CD4-positive, alpha-beta T cell treated with Interleukin-4 for 4 hours (primary cell): Measurements from ENCODE around the gene TAX1BP1.
A peak's percentile ranks its signal among the peaks of the same experiment; 100 is the strongest.

Experiments
- DNase-seq: peaks from one replicate; pipeline ENCODE4 v3.0.0-alpha.2; 2020

TAX1BP1 gene

DNA sequence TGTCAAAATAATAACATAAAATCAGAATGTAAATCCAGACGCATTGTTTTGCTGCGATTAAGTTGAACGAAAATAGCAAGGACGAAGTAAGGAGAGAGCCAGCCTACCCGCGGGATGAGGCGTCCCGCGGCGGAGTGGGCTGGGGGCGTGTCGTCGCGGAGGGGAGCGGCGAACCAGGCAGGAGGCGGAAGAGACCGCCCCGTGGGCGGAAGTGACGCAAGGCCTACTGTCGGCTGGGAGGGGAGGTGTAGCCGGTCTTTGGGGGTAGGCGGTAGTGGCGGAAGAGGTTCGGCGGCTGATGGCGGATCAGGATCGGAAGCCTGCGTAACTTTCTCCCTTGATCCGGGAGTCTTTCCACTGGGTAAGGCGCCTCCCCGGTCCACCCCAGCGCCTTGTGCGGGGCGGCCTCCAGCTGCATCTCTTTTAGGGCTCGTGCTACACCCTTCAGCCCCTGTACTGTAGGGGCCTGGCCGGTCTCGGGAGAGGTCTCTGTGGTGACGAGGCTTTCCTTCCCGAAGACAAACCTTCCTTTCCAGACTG, at the start of gene TAX1BP1:
Gene TAX1BP1, plus strand, starts transcription at position 254 of the 540 bp plus-strand sequence. CDS start 8,363 bp downstream, outside the sequence.
- DNase-seq: peak; percentile 93

DNA sequence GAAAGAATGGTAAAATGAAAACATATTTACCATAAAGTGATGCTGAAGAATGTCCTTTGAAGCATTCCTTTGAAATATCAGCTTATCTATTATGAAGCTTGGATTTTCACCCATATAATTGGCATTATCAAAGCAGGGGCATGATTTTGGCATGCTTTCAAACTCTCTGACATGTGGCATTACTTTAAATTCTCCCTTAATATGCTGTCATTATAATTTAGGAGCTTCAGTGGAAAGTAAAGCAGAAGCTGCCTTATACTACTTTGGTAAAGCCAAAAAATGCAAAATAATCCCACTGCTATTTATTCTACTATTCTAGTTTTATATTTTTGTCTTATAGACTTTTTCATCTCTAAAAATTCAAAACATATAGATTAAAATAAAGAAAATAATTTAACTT, 49.3 kb upstream of the TAX1BP1 start:
- DNase-seq: no peak

DNA sequence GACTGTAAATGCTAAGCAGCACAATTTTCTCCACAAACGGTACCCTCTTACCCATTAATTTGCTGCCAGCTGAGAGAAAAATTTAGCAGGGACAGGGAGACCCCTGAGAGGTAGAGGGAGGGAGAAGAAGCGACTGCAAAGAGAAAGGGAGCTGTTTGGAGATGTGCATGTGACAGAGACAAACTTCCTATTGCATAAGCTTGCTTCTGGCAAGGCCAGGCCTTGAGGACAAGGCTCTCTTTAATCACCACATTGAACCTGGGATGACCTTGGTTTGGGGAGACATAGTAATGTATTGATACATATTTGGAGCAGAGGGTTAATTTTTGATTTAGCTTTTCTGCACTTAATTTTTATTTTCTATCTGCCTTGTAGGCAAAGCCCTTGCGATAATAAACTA, 46.2 kb upstream of the TAX1BP1 start:
- DNase-seq: no peak

DNA sequence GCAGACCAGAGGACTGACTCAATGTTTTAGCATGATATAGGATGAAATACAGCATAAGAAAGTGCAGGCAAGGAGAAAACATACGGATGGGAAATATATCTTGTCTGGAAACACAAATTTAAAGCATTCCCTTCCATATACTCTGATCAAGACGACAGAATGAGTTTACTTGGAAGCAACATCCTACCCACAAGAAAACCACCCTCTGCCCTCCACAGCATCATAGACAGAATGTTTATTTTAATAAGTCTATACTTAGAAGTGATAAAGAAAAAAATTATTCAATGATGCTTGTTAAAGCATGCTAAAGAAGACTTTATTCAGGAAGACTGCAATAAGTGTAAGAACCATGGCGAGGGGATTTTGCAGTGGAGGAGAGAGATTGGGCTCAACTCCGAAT, 44.9 kb upstream of the TAX1BP1 start:
- no peak for DNase-seq

DNA sequence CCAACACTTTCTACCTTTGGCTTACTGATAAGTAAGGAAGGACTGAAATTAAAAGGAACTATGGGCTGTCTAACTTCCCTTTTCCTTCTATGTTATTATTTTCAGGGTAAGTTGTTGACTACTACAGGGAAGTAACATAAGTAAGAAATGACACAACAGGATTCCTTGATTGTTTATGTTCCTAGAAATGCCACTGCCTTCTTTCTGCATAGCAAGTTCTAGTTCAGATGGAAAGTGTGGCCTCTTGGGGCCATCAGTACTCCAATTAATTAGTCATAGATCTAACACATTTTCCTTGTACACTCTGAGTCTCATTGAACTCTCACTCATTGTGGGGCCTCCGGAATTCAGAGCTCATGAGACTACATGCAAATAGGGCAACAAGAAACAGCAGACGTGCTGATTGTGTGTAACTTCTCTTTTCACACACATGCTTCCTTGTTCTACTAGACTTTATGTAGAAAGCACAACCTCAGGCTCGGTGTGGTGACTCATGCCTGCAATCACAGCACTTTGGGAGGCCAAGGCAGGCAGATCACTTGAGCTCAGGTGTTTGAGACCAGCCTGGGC, 42.0 kb upstream of the TAX1BP1 start:
- peak; percentile 18 for DNase-seq

DNA sequence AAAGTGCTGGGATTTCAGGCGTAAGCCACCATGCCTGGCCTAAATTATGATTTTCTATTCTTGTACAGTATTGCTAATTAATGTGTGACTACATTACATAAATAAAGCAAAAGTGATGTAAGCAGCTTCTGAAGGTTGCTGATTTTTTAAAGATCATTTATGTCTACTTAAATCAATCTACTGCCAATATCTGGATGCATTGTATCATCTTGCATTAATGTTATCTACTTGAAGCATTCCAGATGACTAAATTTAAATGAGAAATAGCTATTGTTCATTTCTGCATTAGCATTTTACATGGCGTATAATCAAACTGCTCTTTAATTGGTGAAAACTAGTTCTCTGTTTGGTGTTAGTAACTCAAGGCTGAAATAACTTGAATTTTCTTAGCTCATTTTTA, 40.2 kb upstream of the TAX1BP1 start:
- no peak for DNase-seq

DNA sequence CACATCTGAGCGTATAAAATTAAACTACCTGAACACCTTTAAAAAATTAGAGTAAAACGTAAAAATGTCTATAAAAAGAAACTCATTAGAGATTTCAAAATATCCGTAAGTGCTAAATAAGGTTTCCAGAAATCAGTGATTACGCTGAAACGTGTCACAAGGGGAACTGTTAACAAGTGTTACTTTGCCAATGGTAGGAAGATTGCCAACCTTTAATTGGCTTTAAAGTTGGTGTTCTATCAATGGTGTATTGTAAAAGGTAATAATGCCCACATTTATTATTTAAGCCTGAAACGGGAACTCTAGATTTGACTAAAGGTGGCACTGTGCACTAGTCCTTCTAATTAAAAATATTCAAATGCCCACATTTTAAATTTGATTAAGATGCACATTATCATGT, 39.5 kb upstream of the TAX1BP1 start:
- no peak for DNase-seq

DNA sequence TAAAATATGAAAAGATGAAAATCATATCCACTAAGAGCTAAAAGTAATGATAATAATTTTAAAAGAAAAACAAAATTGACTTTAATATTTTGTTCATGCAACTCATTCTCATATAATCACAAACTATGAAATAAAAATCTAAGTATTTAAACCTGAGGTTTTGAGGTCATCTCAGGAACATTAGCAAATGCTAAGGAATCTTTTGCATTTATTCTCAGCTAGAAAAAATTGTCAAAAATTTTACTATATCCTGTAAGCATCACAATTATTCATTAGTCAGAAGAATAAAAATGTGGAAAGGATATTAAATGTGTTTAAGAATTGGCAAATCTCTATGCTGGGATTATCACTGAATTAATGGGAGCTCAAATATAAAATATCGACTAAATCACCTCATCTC, 36.8 kb upstream of the TAX1BP1 start:
- DNase-seq: no peak

DNA sequence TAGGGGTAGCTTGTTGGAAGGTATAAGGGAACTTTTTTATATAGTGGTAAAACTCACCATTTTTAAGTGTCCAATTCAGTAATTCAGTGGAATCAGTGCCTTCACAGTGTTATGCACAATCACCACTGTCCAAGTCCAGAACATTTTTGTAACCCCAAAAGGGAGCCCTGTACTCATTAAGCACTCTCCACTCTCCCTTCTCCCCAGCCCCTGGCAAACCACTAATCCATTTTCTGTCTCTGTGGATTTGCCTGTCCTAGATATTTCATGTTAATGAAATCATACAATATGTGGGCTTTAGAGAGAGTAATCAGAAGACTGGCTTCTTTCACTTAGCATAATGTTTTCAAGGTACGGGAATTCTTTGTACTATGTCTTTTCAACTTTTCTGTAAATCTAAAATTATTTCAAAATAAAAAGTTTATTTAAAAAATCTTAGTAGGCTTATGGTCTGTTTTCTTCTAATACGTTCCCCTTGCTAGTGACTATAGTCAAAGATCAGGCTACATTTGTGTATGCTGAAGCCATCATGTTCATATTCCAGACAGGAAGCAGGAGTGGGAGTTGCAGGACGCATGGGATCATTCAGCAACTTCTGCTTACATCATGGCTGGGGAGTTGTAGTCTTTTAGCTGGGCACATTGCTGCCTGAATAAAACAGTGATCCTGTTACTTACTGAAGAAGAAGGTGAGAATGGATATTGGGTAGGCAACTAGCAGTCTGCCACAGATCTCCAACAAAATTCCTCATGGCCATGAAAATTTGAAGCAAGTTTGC, 35.4 kb upstream of the TAX1BP1 start:
- DNase-seq: no peak

DNA sequence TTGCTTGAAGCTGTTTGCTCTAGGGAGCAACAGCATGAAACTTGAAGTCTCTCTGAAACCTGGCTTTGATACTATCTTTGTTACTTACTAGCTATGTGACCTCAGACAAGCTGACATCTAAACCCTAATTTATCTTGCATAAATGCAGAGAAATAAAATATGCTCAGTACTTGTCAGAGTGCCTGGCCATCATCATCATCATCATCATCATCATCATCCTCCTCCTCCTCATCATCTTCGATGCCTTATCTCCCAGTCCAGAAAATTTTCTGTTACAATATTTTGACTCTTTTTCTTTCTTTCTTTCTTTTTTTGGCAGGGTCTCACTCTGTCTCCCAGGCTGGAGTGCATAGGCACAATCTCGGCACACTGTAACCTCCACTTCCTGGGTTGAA, 34.8 kb upstream of the TAX1BP1 start:
- no peak for DNase-seq

DNA sequence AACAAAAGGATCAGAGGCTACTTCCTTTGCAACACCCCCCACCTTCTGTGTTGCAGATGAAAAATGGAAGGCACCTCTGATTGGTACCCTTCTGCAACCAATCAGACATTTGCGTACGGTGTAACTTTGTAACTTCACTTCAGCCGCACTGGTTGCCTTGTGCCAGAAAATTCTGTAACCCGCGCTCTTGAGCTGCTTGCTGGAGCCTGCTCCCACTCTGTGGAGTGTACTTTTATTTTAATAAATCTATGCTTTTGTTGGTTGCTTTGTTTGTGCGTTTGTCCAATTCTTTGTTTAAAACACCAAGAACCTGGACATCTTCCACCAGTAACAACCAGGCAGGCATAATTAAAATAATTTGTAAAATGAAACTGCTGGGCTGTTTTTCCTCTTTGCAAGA, 31.5 kb upstream of the TAX1BP1 start:
- DNase-seq: no peak

DNA sequence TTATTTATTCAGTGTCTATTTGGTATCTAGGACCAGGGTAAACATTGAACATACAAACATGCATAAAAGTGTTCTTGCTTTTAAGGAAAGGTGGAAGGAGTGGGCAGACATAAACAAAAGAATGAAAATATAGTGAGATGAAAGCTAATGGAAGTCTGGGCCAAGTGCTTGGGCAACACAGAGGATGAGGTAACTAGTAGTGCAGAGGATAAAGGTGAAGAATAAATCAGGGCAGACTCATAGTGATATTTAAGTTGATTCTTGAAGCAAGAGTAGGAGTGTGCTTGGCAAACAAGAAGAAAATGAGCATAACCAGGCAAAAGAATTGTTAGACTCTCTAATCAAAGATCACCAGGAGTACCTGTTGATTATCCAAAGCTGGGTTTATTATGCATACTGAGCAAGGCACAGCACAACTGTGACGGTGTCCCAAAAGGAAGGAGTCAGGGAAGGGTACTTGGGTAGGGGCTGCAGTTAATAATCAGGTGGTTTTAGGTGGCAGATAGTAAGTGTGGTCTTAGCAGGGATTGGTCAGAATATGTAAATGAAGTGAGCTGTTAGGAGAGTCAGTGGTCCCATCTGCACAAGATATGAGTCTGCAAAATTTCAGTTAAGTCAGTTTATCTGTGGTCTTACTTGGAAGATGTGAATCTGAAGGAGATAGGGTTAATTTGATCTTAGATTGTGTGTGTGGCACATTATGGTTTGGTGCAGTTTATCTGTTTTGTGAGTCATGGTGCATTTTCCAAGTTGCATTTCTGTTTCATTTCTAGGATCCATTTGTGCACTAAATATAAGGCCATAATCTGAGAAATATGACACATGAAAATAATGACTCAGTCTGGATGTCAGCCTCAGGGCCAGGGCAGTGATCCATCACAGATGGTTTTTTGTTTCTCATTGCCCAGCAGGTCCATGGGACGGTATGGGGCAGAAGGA, 30.6 kb upstream of the TAX1BP1 start:
- no peak for DNase-seq

DNA sequence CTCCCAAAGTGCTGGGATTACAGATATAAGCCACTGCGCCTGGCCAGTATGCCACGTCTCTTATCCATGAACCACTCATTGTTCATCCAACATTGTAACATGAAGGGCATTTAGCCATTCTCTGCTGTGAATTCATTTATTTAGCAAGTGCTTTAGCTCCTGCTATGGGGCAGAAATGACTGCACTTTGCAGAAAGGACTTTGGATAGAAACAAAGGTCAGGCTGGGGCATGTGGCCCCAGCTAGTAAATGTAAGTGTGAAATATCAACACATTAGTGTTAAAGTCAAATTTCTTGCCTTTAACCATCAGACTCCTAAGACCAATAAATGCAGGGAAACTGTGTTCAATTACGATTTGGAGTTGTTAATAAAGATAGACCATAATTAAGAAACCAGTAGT, 27.7 kb upstream of the TAX1BP1 start:
- DNase-seq: no peak

DNA sequence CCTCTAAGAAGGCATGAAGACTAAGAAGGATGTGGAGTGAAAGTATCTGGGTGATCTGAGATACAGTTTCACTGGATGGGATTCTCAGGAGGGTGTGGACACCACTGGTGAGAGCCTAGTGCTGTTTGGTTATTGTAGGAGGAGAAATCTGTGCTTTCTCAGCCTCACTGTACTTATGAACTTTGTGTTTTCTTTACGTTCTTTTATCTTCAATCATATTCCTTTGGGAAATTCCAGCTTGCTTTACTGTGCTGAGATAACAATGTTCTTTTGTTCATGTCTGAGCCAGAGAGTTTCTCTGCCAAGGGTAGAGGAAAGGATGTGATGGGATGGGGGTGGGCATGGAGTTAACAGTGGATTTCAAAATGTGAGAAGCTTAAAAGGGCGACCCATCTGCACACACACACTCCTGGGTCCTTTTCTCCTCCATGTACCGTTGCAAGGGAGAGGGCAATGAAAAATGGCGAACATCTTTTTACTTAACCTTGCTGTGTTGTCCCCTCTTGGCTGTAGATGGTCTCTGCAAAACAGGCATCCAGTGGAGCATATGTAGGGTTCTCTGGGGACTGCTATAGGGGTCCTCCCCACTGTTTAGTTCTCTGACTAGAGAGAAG, 25.0 kb upstream of the TAX1BP1 start:
- DNase-seq: no peak

DNA sequence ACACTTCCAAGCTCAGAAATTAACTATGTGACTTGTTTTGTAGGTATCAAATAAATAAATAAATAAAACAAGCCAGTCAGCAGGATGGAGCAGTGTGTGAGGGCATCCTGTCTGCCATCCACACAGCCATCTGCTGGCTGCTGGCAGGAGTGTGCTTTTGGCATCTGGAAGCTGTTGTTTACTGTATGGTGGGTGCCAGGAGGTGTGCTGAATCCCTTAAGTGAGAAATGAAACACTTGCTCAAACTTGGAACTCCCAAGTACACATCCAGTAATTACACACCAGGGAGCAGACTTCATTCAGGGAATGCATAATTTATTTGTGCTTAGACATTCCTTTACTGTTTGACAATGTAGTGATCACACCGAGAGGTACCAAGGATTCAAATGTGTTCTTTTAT, 16.9 kb upstream of the TAX1BP1 start:
- DNase-seq: no peak

DNA sequence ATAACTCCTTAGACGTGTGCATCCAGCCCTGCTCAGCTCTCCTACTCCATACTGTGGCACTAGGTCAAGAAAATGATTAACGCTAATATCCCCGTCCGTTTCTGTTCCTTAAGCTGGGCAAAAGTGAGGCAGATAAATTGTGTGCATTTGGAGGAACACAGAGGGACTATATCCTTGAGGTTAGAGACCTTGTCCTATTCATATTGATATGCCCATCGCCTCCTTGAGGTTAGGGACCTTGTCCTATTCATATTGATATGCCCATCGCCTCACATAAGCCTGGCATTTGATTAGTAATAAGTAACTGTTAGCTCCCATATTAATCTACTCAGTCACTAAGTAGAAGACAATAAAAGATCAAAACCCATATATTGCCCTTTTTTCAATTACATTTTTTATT, 12.9 kb upstream of the TAX1BP1 start:
- DNase-seq: no peak

DNA sequence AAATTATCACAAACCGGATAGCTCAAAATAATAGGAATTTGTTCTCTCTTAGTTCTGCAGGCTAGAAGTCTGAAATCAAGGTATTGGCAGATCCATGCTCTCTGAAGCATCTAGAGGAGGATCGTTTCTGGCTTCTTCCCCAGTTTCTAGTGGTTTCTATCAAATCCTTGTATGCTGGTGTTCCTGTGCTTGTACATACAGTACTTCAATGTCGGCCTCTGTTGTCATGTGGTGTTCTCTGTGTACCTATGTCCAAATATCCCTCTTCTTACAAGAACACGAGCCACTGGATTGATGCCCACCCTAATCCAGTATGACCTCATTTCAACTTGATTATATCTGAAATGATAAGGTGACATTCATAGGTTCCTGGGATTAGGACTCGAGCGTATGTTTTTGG, 9.8 kb upstream of the TAX1BP1 start:
- no peak for DNase-seq

DNA sequence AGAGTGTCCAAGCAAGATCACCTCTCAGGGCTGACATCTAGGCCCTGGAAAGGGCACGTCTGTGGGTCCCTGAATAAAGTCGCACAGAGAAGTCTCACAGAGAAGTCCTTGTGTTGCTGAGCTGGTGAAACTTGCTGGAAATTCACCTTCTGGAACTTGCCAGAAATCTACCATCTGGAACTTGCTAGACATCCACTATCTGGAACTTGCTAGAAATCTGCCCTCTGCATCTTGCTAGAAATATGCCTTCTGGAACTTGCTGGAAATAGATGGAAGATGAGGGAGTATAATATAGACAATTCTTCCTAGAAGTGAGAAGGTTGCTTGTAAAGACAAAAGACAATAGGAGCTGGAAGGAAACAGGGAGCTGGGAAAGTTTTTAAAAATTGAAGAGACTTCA, 5.4 kb upstream of the TAX1BP1 start:
- DNase-seq: no peak

DNA sequence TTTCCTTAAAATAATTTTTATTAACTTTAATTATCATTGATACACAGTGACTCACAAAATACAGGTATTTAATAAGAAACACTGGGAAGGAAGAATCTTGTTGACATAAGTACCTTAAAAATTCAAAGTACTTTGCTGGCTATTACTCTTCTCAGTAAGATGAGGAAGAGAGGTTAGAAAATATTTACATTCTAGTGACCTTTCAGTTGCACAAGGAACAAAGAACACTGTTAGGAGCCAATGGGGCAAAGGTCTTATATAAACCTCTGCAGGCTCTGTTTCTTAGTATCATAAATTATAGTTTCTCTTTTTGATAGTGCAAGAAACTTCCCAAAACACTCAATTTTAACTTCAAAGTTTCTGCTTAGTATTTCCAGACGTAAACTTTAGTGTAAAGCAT, 4.8 kb upstream of the TAX1BP1 start:
- DNase-seq: no peak

DNA sequence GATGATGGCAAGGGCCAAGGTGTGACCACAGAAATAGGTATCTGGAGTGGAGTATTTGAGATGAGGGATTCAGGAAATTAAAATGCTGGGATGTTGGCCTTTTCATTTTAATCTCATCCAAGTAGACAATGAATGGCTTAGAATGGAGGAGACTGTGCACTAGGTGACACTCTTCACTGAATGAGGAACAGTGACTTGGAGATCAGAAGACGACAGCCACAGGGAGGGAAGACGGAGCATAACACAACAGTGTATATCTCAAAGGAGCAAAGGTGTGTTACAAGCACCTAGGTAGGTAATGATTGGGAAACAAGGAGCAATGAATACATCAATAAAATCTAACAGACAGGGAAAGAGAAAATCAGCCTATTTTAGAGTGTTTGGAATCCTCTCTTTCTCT, 4.1 kb upstream of the TAX1BP1 start:
- DNase-seq: no peak

DNA sequence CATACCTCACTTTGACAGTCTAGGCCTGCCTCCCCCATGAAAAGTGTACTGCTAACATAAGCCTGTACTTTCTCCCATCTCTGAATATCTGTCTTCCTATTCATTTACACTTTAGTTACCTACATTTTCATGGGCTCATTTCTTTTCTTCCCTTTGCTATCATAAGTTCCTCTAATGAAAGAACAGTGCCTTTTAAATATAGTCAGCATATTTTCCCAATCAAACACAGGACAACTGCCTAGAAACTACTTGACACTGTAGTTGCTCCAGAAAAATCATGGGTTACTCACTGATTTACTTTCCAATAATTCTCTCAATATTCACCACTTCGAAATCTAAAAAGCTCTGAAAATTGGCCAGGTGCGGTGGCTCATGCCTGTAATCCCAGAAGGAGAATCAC, 2.8 kb upstream of the TAX1BP1 start:
- DNase-seq: no peak

DNA sequence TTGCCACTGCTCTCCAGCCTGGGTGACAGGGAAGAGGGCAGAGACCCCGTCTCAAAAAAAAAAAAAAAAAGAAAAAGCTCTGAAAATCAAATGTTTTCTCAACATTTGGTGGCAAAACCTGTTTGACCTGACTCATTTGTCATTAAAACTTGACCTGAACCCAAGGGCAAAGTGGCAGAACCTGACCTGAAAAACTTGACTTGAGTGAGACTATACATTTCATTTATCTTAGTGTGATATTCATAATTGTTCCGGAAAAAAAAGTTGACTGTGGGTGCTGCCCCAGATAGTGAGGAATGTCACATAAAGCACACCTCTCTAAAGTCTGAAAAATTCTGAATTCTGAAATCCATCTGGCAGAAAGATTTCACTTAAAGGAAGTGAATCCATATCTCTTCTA, 2.3 kb upstream of the TAX1BP1 start:
- DNase-seq: no peak

DNA sequence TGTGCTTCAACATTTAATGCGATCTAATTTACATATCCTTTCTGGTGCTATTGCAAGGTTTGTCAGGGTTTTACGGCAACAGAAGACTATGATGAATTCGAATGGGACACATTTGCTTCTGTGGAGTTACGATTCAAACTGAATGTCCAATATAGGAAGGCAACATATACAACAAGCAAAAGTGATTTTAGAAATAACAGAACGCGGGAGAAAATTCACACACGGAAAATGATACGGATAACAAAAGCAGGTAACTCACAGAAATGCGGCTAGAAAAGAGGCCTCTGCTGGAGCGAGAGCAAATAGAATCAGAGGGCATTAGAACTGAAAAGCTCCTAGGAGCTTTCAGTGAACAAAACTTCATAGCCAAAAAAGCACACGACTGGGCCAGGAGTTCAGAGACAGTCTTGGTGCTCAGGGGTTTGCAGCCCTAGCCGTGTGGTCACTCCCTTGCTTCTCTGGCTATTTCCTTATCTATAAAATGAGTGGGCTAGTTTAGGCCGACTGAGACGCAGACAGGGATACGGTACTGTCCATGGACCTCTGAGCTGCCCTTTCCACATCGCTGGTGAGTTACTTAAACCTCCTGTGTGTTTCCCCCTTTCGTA, 557 bp upstream of the TAX1BP1 start:
- DNase-seq: no peak
